Measurements from ENCODE around the gene RNU6-9.
"Not testable (repeated sequence)": the region's sequence is repeated elsewhere in the genome, so short reads cannot be mapped to it uniquely, and the experiment has no call there.

Gene RNU6-9

GRCh38 chr19:889662-890295 is 3.5 kb upstream of the RNU6-9 start:
- no peaks in the 10 kb centered on the region for H3K9me2 ChIP-seq (replicated peaks; ENCODE audit: insufficient read depth, low read length)
- no peaks in the 10 kb centered on the region for H4K20me1 ChIP-seq (ENCODE audit: low read depth, low read length)
- H3K9me3 ChIP-seq (ENCODE audit: insufficient read depth, low read length): no peaks in the 10 kb centered on the region
- H3K27me3 ChIP-seq (ENCODE audit: low read length): no peaks in the 10 kb centered on the region
- TF ChIP-seq CTCF (IDR thresholded peaks at IDR 0.05; ENCODE audit: insufficient read depth, low read length, poor library complexity, severe bottlenecking) (no peak), EZH2phosphoT487 (conservative IDR thresholded peaks at IDR 0.05; ENCODE audit: low read length) (no peak)
- no peak overlapping the region for H3K27ac ChIP-seq (ENCODE audit: low read depth, low read length)
- H3K4me3 ChIP-seq (ENCODE audit: insufficient read depth, low read length, poor library complexity, severe bottlenecking): no peak overlapping the region
- no peak overlapping the region for H2AFZ ChIP-seq (ENCODE audit: low read depth, low read length, severe bottlenecking)
- H3K4me2 ChIP-seq (ENCODE audit: low read depth, low read length, poor library complexity, severe bottlenecking): no peak overlapping the region
- peaks cover 7% of the 10 kb centered on the region; the same call in 1 of the 2 replicates for H3F3A ChIP-seq (ENCODE audit: insufficient read depth)
- H3K9ac ChIP-seq (ENCODE audit: low read length): no peak overlapping the region
- no peaks in the 10 kb centered on the region for H3K36me3 ChIP-seq (ENCODE audit: low read length)
- H3K79me2 ChIP-seq (ENCODE audit: insufficient read depth, low read length): peaks cover 5% of the 10 kb centered on the region; the same call in 1 of the 2 replicates

DNA sequence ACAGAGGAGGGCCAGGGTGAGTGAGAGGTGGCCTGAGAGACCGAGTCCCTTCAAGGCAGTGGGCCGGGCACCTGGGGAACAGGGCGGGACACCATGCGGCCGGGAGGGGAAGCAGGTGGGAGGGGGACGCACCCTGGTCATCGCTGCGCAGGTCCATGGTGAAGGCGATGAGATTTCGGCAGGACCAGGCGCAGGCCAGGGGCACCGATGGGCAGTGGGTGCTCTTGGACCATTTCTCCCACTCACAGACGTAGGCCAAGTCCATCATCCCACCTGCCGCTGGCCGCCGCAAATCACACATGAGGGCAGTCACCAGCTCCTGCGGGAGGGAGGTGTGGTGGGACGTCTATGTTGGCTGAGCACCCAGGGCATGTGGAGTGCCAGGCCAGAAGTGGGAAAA is 2.5 kb upstream of the RNU6-9 start:
- H4K20me1 ChIP-seq (ENCODE audit: low read depth, low read length): no peaks in the 10 kb centered on the region
- peaks cover 5% of the 10 kb centered on the region; the same call in 1 of the 2 replicates for H3K79me2 ChIP-seq (ENCODE audit: insufficient read depth, low read length)
- H3K4me2 ChIP-seq (ENCODE audit: low read depth, low read length, poor library complexity, severe bottlenecking): no peak overlapping the region
- H3K9ac ChIP-seq (ENCODE audit: low read length): no peak overlapping the region
- no peaks in the 10 kb centered on the region for H3K9me2 ChIP-seq (replicated peaks; ENCODE audit: insufficient read depth, low read length)
- H3F3A ChIP-seq (ENCODE audit: insufficient read depth): peaks cover 7% of the 10 kb centered on the region; the same call in 1 of the 2 replicates
- TF ChIP-seq CTCF (IDR thresholded peaks at IDR 0.05; ENCODE audit: insufficient read depth, low read length, poor library complexity, severe bottlenecking) (no peak), EZH2phosphoT487 (conservative IDR thresholded peaks at IDR 0.05; ENCODE audit: low read length) (no peak)
- no peaks in the 10 kb centered on the region for H3K36me3 ChIP-seq (ENCODE audit: low read length)
- H3K27ac ChIP-seq (ENCODE audit: low read depth, low read length): no peak overlapping the region
- no peaks in the 10 kb centered on the region for H3K27me3 ChIP-seq (ENCODE audit: low read length)
- H2AFZ ChIP-seq (ENCODE audit: low read depth, low read length, severe bottlenecking): no peak overlapping the region
- no peaks in the 10 kb centered on the region for H3K9me3 ChIP-seq (ENCODE audit: insufficient read depth, low read length)
- H3K4me3 ChIP-seq (ENCODE audit: insufficient read depth, low read length, poor library complexity, severe bottlenecking): no peak overlapping the region

DNA sequence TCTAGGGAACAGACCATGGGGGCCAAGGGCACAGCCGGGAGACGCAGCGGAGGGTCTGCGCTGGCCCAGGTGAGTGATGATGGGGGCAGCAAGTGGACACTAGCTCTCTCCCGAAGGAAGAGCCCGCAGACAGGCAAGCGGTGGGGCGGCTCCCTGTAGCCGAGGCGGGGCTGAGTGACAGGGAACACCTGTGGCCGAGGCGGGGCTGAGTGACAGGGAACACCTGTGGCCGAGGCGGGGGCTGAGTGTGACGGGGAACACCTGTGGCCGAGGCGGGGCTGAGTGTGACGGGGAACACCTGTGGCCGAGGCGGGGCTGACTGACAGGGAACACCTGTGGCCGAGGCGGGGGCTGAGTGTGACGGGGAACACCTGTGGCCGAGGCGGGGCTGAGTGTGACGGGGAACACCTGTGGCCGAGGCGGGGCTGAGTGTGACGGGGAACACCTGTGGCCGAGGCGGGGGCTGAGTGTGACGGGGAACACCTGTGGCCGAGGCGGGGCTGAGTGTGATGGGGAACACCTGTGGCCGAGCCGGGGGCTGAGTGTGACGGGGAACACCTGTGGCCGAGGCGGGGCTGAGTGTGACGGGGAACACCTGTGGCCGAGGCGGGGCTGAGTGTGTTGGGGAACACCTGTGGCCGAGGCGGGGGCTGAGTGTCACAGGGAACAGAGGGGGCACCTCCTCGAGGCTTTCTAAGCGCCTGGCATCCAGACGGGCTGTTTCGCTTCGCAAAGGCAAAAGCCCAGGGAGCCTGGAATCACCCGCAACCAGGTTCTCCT is 1.7 kb upstream of the RNU6-9 start:
- H2AFZ ChIP-seq (ENCODE audit: low read depth, low read length, severe bottlenecking); H3K9me2 ChIP-seq (replicated peaks; ENCODE audit: insufficient read depth, low read length); H3K79me2 ChIP-seq (ENCODE audit: insufficient read depth, low read length); H3K9me3 ChIP-seq (ENCODE audit: insufficient read depth, low read length); H3F3A ChIP-seq (ENCODE audit: insufficient read depth); H3K36me3 ChIP-seq (ENCODE audit: low read length); H3K9ac ChIP-seq (ENCODE audit: low read length); H3K27me3 ChIP-seq (ENCODE audit: low read length); H4K20me1 ChIP-seq (ENCODE audit: low read depth, low read length): not testable (repeated sequence)
- Histone ChIP-seq H3K27ac (ENCODE audit: low read depth, low read length) (peak overlapping the region; percentile 75), H3K4me3 (ENCODE audit: insufficient read depth, low read length, poor library complexity, severe bottlenecking) (peak overlapping the region; percentile 93), H3K4me2 (ENCODE audit: low read depth, low read length, poor library complexity, severe bottlenecking) (peak overlapping the region; percentile 96)
